H9 (cell line): ENCODE results near the gene ZSWIM2. TPM values are rescaled to one million over a fixed set of nuclear protein-coding genes. Genes with fewer than 3 reads are reported as not detected.
"Not testable (repeated sequence)": the region's sequence is repeated elsewhere in the genome, so short reads cannot be mapped to it uniquely, and the experiment has no call there.

Experiments
- DNase-seq: peaks from one replicate; pipeline ENCODE4 v3.0.0-alpha.2; 2017
- H2AFZ ChIP-seq: one replicate; pipeline ENCODE4 v1.6.1; 2013; ENCODE audit warnings: mild to moderate bottlenecking, low read length, control low read depth, moderate library complexity
- H2AK5ac ChIP-seq: 2 replicates; pipeline ENCODE4 v1.6.1; 2013; ENCODE audit warnings: low read length, control low read depth, mixed read lengths; ENCODE audit not compliant: insufficient read length
- H2BK120ac ChIP-seq: one replicate; pipeline ENCODE4 v1.6.1; 2013; ENCODE audit warnings: low read depth, mild to moderate bottlenecking, low read length, control low read depth, inconsistent platforms; ENCODE audit not compliant: poor library complexity, severe bottlenecking
- H2BK12ac ChIP-seq: 2 replicates; pipeline ENCODE4 v1.6.1; 2013; ENCODE audit warnings: low read length, control low read depth, mixed read lengths, low read depth; ENCODE audit not compliant: insufficient read length
- H2BK15ac ChIP-seq: 2 replicates; pipeline ENCODE4 v1.6.1; 2013; ENCODE audit warnings: low read depth, low read length, control low read depth
- H2BK20ac ChIP-seq: one replicate; pipeline ENCODE4 v1.6.1; 2013; ENCODE audit warnings: low read depth, mild to moderate bottlenecking, low read length, control low read depth, inconsistent platforms; ENCODE audit not compliant: poor library complexity, severe bottlenecking
- H2BK5ac ChIP-seq: 2 replicates; pipeline ENCODE4 v1.6.1; 2013; ENCODE audit warnings: low read length, control low read depth, mixed read lengths; ENCODE audit not compliant: insufficient read length
- H3K14ac ChIP-seq: 2 replicates; pipeline ENCODE4 v1.6.1; 2013; ENCODE audit warnings: low read length, control low read depth; ENCODE audit not compliant: insufficient read depth
- H3K18ac ChIP-seq: 2 replicates; pipeline ENCODE4 v1.6.1; 2013; ENCODE audit warnings: low read depth, mild to moderate bottlenecking, mixed read lengths, low read length, control low read depth; ENCODE audit not compliant: insufficient read length
- H3K23ac ChIP-seq: 2 replicates; pipeline ENCODE4 v1.6.1; 2013; ENCODE audit warnings: low read length, control low read depth, mixed read lengths, low read depth; ENCODE audit not compliant: insufficient read length
- H3K23me2 ChIP-seq: 2 replicates; pipeline ENCODE4 v1.6.1; 2013; ENCODE audit warnings: low read depth, mild to moderate bottlenecking, mixed read lengths, low read length, control low read depth; ENCODE audit not compliant: insufficient read length, poor library complexity, severe bottlenecking
- H3K27ac ChIP-seq: 2 replicates; pipeline ENCODE4 v1.5.1; 2013; ENCODE audit warnings: low read length, control low read depth, mixed read lengths, low read depth; ENCODE audit not compliant: insufficient read length
- H3K27me3 ChIP-seq: 2 replicates; pipeline ENCODE4 v1.6.1; 2013; ENCODE audit warnings: low read length, control low read depth, inconsistent platforms; ENCODE audit not compliant: insufficient read depth
- H3K4ac ChIP-seq: 2 replicates; pipeline ENCODE4 v1.6.1; 2013; ENCODE audit warnings: low read depth, mild to moderate bottlenecking, control low read depth, inconsistent platforms, low read length, moderate library complexity
- H3K4me1 ChIP-seq: 2 replicates; pipeline ENCODE4 v1.6.1; 2013; ENCODE audit warnings: low read length, control low read depth, inconsistent platforms; ENCODE audit not compliant: insufficient read depth
- H3K4me2 ChIP-seq: 2 replicates; pipeline ENCODE4 v1.6.1; 2013; ENCODE audit warnings: low read length, control low read depth, mixed read lengths; ENCODE audit not compliant: insufficient read length, insufficient read depth
- H3K56ac ChIP-seq: 2 replicates; pipeline ENCODE4 v1.6.1; 2013; ENCODE audit warnings: low read depth, mild to moderate bottlenecking, mixed read lengths, low read length, control low read depth; ENCODE audit not compliant: insufficient read length
- H3K79me1 ChIP-seq: 2 replicates; pipeline ENCODE4 v1.6.1; 2013; ENCODE audit warnings: low read depth, mild to moderate bottlenecking, moderate library complexity, low read length, control low read depth, inconsistent platforms; ENCODE audit not compliant: insufficient read depth, poor library complexity, severe bottlenecking
- H3K79me2 ChIP-seq: 2 replicates; pipeline ENCODE4 v1.6.1; 2013; ENCODE audit warnings: low read length, control low read depth, inconsistent platforms; ENCODE audit not compliant: insufficient read depth
- H3K9ac ChIP-seq: 2 replicates; pipeline ENCODE4 v1.6.1; 2013; ENCODE audit warnings: low read length, control low read depth, mixed read lengths; ENCODE audit not compliant: insufficient read length; ENCODE audit errors: extremely low read depth
- H3K9me3 ChIP-seq: one replicate; pipeline ENCODE4 v1.6.1; 2013; ENCODE audit warnings: low read depth, low read length, inconsistent platforms; ENCODE audit not compliant: control insufficient read depth
- H3T11ph ChIP-seq: one replicate; pipeline ENCODE4 v1.6.1; 2013; ENCODE audit warnings: mild to moderate bottlenecking, low read length, control low read depth, inconsistent platforms
- H4K20me1 ChIP-seq: one replicate; pipeline ENCODE4 v1.6.1; 2013; ENCODE audit not compliant: control insufficient read depth, insufficient read length, insufficient read depth
- H4K5ac ChIP-seq: 2 replicates; pipeline ENCODE4 v1.6.1; 2013; ENCODE audit warnings: low read depth, mild to moderate bottlenecking, mixed read lengths, low read length, control low read depth; ENCODE audit not compliant: insufficient read length
- H4K8ac ChIP-seq: replicated peaks from 2 replicates; pipeline ENCODE4 v1.6.1; 2013; ENCODE audit warnings: low read length, control low read depth, mixed read lengths, low read depth; ENCODE audit not compliant: insufficient read length
- H4K91ac ChIP-seq: 2 replicates; pipeline ENCODE4 v1.6.1; 2013; ENCODE audit warnings: low read depth, mild to moderate bottlenecking, moderate library complexity, mixed read lengths, low read length, control low read depth; ENCODE audit not compliant: insufficient read length
- H3K27ac Mint-ChIP-seq, 3 experiments: 2 replicates in 2 of 3; 3 replicates in 1 of 3; pipeline ENCODE4 v1.8.0; 2020 to 2021; ENCODE audit warnings: mixed read lengths in 3 of 3, mild to moderate bottlenecking in 1 of 3, moderate library complexity in 1 of 3
- H3K27me3 Mint-ChIP-seq: 2 replicates; pipeline ENCODE4 v1.8.0; 2021; ENCODE audit warnings: low read depth, mild to moderate bottlenecking, moderate library complexity, mixed read lengths
- H3K36me3 Mint-ChIP-seq, 3 experiments: 2 replicates in 2 of 3; 3 replicates in 1 of 3; pipeline ENCODE4 v1.8.0; 2020 to 2021; ENCODE audit warnings: low read depth in 3 of 3, mixed read lengths in 3 of 3; ENCODE audit not compliant: insufficient read depth in 1 of 3
- H3K4me1 Mint-ChIP-seq, 2 experiments: 2 replicates each; pipeline ENCODE4 v1.8.0; 2020; ENCODE audit warnings: mixed read lengths in 2 of 2
- H3K4me3 Mint-ChIP-seq, 2 experiments: 2 replicates in 1 of 2; 3 replicates in 1 of 2; pipeline ENCODE4 v1.8.0; 2020 to 2021; ENCODE audit warnings: mild to moderate bottlenecking in 2 of 2, mixed read lengths in 2 of 2, moderate library complexity in 1 of 2
- H3K9me3 Mint-ChIP-seq, 2 experiments: 2 replicates in 1 of 2; 3 replicates in 1 of 2; pipeline ENCODE4 v1.8.0; 2020; ENCODE audit warnings: mild to moderate bottlenecking in 2 of 2, mixed read lengths in 2 of 2, moderate library complexity in 1 of 2
- CTCF ChIP-seq: fragments of 200-600 bp; sonication (generic); conservative IDR thresholded peaks from 3 replicates; pipeline ENCODE4 v1.8.0; 2021; ENCODE audit warnings: antibody characterized with exemption, mild to moderate bottlenecking
- WGBS: extraction: QIAGEN DNeasy Blood & Tissue Kit; methylation state at CpG from one replicate; pipeline ENCODE4 v1.1.7; 2013; ENCODE audit warnings: missing lambda C conversion rate, low lambda C conversion rate, mixed read lengths; ENCODE audit not compliant: insufficient read length; ENCODE audit errors: extremely low coverage; 5-methylcytosine and 5-hydroxymethylcytosine counted together
- long read RNA-seq: library from polyadenylated mRNA; unstranded; transcript quantifications from one replicate; pipeline ENCODE4 v2.0.0, GENCODE V29; 2020
- total RNA-seq: library from RNA; stranded (reverse); gene quantifications from 2 replicates; pipeline ENCODE4 v1.2.1, GENCODE V29; 2021

Gene ZSWIM2
- total RNA-seq: not detected in 2 replicates
- long read RNA-seq: 0 reads

GRCh38 chr2:186848873-186849578 is at the start of gene ZSWIM2:
ZSWIM2 (minus strand) TSS chr2:186849170; CDS start chr2:186849130, 40 bp downstream.
- no peak within 1 kb of the TSS for H3T11ph ChIP-seq
- H2AFZ ChIP-seq: peak within 1 kb of the TSS; percentile 65
- H3K27ac ChIP-seq: no peak within 1 kb of the TSS
- H3K56ac ChIP-seq: no peak within 1 kb of the TSS
- H2BK15ac ChIP-seq: no peak within 1 kb of the TSS
- H3K4me1 ChIP-seq: no peaks in the 10 kb centered on the region
- no CpG with 5 or more reads among the region's 39 CpGs for WGBS
- peak; percentile 96 for DNase-seq
- peaks cover 9% of the 10 kb centered on the region for H3K23me2 ChIP-seq
- H3K9me3 Mint-ChIP-seq: no peaks in the 10 kb centered on the region
- H2BK12ac ChIP-seq: no peak within 1 kb of the TSS
- H3K18ac ChIP-seq: no peak within 1 kb of the TSS
- H3K4me2 ChIP-seq: peak within 1 kb of the TSS; percentile 67
- no peak within 1 kb of the TSS for H3K4ac ChIP-seq
- no peaks in the 10 kb centered on the region for H3K9me3 ChIP-seq
- H3K27me3 ChIP-seq: no peaks in the 10 kb centered on the region
- H2AK5ac ChIP-seq: no peak within 1 kb of the TSS
- no peak within 1 kb of the TSS for H2BK120ac ChIP-seq
- H3K36me3 Mint-ChIP-seq: no peaks in the 10 kb centered on the region
- no peak within 1 kb of the TSS for H2BK20ac ChIP-seq
- H3K79me2 ChIP-seq: no peaks in the 10 kb centered on the region
- peak within 1 kb of the TSS in 1 of 3 experiments; percentile 64; a peak in 1 of 7 replicates for H3K27ac Mint-ChIP-seq
- H3K79me1 ChIP-seq: no peaks in the 10 kb centered on the region
- no peak for TF ChIP-seq CTCF
- H4K5ac ChIP-seq: no peak within 1 kb of the TSS
- H4K8ac ChIP-seq: no peak within 1 kb of the TSS
- H3K23ac ChIP-seq: no peak within 1 kb of the TSS
- H4K20me1 ChIP-seq: no peaks in the 10 kb centered on the region
- no peak within 1 kb of the TSS for H3K14ac ChIP-seq
- no peak within 1 kb of the TSS for H3K9ac ChIP-seq
- peak within 1 kb of the TSS; percentile 78 to 87 for H3K4me3 Mint-ChIP-seq
- no peak within 1 kb of the TSS for H2BK5ac ChIP-seq
- peaks cover 3 to 9% of the 10 kb centered on the region in 2 experiments for H3K4me1 Mint-ChIP-seq
- peaks cover 17% of the 10 kb centered on the region for H3K27me3 Mint-ChIP-seq
- no peak within 1 kb of the TSS for H4K91ac ChIP-seq

- H3K79me2 ChIP-seq, H2AFZ ChIP-seq, H4K20me1 ChIP-seq, H3K4me1 Mint-ChIP-seq, H2BK20ac ChIP-seq, H3K4me1 ChIP-seq, H3K79me1 ChIP-seq, H4K5ac ChIP-seq, H3K56ac ChIP-seq, DNase-seq, H2BK5ac ChIP-seq, H3K4me2 ChIP-seq, H3K23me2 ChIP-seq, H3K4ac ChIP-seq, H3K14ac ChIP-seq, H2BK120ac ChIP-seq, H3K9ac ChIP-seq, H3K18ac ChIP-seq, H3T11ph ChIP-seq, H3K9me3 ChIP-seq, H2BK15ac ChIP-seq, H2AK5ac ChIP-seq, H3K27me3 Mint-ChIP-seq, H3K36me3 Mint-ChIP-seq, H4K8ac ChIP-seq, H3K9me3 Mint-ChIP-seq, H3K27me3 ChIP-seq, H3K23ac ChIP-seq, H3K27ac Mint-ChIP-seq, H3K4me3 Mint-ChIP-seq, H2BK12ac ChIP-seq, H3K27ac ChIP-seq, H4K91ac ChIP-seq: not testable (repeated sequence)
- WGBS: no CpG with 5 or more reads among the region's 3 CpGs
Measured at GRCh38 chr2:186896220-186896619, 47.2 kb upstream of the ZSWIM2 start.
